HK-2 (cell line): ENCODE measurements around the gene WDR62.
A peak's percentile ranks its signal among the peaks of the same experiment; 100 is the strongest.
"Not testable (repeated sequence)": the region's sequence is repeated elsewhere in the genome, so short reads cannot be mapped to it uniquely, and the experiment has no call there.

Experiments used
- DNase-seq: peaks from one replicate; pipeline ENCODE4 v3.0.0-alpha.2; 2018; ENCODE audit not compliant: unreplicated experiment

WDR62 gene

DNA sequence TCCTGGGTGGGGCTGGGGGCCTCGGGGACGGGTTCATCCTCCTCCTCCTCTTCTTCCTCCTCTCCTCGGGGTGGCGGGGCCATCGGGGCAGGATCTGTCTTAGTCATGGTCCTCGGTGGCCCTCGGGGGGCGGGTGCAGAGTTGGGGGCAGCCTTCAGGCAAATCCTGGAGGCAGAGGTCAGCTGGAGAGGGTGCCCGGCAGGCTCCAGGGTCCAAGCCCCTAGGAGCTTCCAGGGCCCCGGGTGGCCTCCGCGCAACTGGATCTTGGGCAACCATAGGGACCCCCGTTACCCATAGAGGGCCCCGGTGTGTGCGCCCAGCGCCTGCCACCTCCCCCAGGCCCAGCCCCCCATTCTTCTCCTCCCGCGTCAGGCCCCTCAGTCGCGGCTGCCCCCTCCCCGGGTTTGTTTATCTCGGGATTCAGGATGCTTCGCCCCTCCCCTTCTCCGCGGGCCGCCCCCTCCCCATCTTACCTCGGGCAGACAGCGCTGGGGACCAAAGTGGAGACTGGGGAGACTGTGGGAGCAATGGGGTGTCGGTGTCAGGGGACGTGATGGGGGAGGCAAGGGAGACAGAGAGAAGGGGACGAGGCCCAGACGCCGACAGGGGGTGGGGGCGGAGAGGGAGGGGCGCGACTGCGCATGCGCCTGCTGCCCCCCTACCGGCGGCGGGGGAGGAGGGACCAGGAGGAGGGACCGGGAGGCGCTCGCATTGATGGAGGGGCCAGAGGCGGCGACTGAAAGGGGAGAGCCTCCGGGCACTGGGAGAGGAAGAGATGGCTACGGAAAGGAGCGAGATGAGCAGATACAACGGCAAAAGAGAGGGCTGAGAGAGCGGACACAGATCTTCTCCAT lies 22.2 kb upstream of the WDR62 start, which contains the start of gene CLIP3:
Gene CLIP3, minus strand, starts transcription at position 623 of the 854 bp plus-strand sequence. Its CDS starts 516 bp downstream, at position 107.
- no peak for DNase-seq

GRCh38 chr19:36040495-36040894 lies 14.2 kb upstream of the WDR62 start:
- DNase-seq, result no peak

DNA sequence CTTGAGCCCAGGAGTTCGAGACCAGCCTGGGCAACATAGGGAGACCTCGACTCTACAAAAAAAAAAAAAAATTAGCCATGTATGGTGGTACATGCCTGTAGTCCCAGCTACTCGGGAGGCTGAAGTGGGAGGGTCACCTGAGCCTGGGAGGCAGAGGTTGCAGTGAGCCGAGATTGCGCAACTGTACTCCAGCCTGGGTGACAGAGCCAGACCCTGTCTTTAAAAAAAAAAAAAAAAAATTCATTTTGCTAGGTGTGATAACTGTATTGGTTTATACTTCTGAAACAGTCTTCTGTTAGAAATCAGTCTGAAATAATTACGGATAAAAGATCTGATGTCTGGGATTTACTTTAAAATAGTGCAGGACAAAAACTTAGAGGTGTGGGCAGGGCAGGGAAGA lies 13.6 kb upstream of the WDR62 start:
- DNase-seq, result not testable (repeated sequence)

DNA sequence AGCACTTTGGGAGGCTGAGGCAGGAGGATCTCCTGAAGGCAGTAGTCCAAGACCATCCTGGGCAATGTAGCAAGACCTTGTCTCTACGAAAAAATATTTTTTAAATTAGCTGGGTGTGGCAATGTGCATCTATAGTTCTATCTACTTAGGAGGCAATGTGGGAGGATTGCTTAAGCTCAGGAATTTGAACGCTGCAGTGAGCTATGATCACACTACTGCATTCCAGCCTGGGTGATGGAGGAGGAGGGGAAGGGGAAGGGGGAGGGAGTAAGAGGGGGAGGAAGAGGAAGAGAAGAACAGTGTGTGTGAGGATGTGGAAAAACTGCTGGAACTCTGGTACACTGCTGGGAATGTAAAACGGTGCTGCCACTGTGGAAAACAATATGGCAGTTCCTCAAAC lies 12.9 kb upstream of the WDR62 start:
- peak; percentile 57 for DNase-seq

GRCh38 chr19:36043952-36044351 lies 10.7 kb upstream of the WDR62 start:
- no peak for DNase-seq

- DNase-seq, result no peak
Observed at GRCh38 chr19:36046443-36047050, 8.2 kb upstream of the WDR62 start.

DNA sequence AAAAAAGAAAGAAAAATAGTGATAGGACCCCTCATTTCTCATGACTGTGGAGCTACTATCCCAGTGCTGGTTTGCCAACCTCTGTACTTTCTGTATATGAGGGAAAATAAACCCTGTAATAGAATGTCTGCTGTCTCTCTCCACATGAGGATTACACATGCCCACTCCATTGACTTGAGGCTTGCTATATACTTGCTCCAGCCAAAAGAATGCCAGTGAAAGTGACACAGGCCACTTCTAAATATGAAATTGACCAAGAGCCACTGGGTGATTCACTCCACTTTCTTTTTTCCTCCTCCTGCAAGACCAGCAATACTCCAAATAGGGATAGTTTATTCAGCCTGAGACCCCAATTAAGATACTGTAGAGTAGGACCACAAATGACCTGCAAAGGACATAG lies 6.9 kb upstream of the WDR62 start:
- DNase-seq, result no peak

DNA sequence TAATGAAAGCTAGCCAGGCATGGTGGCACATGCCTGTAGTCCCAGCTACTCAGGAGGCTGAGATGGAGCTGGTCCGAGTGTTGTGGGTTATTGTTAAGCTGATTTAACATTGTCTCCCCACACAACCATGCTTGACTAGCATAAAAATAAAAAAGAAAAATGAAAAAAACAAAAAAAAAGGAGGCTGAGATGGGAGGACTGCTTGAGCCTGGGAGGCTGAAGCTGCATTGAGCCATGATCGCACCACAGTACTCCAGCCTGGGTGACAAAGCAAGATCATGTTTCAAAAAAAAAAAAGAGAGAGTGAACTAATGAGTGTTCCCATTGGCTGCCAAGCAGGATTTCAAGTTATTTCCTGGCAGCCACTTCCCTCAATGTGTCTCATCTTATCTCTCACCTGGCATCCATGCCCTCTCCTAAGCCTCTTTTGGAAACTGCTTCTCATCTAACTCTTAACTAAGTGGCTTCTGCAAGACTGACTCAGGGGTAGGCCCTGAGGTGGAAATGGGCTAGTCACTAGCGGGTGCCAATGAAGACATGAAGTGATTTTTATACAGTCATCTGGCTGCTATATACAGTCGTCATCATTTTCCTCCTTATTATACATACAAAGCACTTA lies 5.5 kb upstream of the WDR62 start:
- no peak for DNase-seq

GRCh38 chr19:36051236-36051635 lies 3.5 kb upstream of the WDR62 start:
- DNase-seq, result no peak

DNA sequence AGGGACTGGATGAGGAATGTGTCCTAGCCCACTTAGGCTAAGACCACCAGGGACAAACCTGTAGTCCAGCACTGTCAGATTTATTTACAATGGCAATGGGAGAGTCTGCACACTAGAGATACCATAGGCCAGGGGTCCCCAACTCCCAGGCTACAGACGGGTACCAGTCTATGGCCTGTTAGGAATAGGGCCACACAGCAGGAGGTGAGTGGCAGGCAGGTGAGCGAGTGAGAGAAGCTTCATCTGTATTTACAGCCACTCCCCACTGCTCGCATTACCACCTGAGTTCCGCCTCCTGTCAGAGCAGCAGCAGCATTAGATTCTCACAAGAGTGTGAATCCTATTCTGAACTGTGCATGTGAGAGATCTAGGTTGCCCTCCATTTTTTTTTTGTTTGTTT lies 3.1 kb upstream of the WDR62 start:
- DNase-seq, result no peak

DNA sequence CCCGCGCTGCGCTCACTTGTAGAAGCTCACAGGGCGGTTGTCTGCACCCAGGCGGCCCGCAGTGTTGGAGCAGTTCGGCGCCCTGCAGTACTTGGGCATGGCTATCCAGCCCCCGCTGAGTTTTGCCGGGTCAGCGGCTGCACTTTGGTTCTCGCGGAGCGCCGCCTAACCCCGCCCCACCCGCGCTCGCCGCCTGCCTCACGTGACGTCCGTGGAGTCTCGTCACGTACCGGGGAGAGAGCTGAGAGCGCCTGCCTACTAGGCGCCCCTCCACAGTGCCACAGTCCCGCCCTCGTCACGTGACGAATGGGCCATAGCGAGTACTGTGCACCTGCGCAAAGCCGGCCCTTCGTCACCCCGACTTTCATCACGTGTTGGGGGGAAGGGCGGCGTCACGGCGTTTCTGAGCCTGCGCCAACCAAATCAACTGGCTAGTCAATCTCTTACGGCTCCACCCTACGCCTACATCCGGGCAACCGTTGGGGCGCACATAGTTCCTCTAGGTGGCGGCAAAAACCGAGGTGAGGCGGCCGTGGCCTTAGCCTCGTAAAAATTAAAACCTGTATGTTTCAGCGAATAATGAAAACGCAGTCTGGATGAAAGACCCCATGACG lies 471 bp upstream of the WDR62 start, which contains the start of gene THAP8:
Gene THAP8, minus strand, starts transcription at position 167 of the 614 bp plus-strand sequence. Its CDS starts 68 bp downstream, at position 99.
- DNase-seq, result peak; percentile 98

GRCh38 chr19:36058481-36059179 lies 3.9 kb downstream of the WDR62 start:
- DNase-seq, result no peak

GRCh38 chr19:36059180-36059910 lies 4.6 kb downstream of the WDR62 start:
- DNase-seq, result no peak

DNA sequence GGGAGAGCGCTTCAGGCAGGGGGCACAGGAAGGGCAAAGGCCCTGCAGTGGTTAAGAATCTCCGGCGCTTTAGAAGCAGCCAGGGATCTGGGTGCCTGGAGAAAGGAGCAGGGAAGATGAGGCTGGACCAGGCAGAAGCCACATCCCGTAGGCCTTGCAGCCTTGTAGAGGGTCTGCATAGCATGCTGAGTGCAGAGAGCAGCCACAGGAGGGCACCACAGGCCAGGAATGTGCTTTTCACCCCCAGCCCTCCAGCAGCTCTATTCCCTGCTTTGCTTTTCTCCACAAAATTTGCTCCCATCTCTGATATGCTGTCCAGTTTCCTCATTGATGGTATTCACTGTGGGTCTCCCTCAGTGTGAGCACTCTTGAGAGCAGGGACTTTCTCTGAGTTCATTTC lies 5.7 kb downstream of the WDR62 start:
- DNase-seq, result peak; percentile 29

DNA sequence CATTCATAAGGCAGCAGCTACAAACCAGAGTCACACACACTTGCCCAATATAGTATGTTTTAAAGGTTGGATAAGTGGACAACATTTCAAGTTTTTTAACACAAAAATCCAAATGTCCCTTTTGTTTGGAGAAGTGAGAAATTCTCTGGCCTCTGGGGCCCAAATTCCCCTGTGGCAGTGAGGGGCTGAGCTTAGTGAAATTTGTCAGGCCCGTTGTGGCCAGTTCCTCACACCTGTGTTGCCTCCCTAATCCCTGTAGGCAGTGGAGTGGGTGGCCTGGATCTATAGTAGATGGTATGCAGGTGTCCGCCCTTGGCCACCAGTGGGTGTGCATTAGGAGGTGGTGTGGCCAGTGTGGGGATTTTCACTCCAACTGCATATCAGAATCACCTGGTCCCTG lies 6.7 kb downstream of the WDR62 start:
- DNase-seq, result no peak

DNA sequence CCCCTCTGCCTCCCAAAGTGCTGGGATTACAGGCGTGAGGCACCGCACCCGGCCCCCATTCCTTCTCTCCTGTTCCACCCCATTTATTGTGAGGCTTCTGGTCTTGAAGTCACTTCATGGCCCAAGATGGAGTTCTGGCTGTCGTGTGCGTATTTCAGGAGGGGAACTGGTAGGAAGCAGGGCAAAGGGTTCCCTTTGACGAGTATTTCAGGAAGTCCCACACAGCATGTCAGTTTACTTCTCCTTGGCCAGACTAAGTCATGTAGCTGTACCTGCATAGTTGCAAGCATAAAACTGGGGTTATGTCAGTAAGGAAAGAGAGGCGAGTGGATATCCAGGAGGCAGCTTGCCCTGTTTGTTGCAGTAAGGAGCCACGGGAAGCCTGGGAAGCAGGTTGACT lies 10.1 kb downstream of the WDR62 start:
- DNase-seq, result no peak

DNA sequence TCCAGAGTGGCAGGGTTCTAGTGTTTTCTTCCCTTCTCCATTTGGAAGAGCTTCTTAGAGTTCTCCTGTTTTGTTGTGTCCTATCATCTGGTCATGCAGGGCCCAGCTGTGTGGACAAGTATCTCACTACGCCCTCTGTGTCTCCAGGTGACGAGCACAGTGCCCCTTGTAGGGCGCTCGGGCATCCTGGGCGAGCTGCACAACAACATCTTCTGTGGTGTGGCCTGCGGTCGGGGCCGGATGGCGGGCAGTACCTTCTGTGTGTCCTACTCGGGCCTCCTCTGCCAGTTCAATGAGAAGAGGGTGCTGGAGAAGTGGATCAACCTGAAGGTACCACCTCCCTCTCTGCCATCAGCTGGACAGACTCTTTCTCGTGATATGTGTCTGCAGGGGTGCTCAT lies 13.0 kb downstream of the WDR62 start:
- no peak for DNase-seq

GRCh38 chr19:36068810-36069499 lies 14.3 kb downstream of the WDR62 start:
- not testable (repeated sequence) for DNase-seq

DNA sequence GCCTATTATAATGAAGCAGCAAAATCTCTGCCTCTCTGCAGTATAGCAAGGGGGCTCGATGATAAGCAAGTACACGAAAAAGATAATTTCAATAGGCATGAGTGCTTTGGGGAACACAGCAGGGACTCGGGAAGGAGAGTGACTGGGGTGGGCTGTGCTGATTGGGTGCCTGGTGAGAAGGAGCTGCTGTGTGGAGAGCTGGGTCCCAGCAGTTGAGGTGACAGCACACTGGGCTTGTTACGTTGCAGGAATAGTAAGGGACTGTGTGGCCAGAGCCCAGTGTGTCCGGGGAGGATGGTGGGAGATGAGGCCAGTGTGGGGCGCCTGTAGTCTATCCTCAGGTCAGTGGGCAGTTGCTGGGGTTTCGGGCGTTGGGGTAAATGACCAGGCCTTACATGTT lies 17.4 kb downstream of the WDR62 start:
- no peak for DNase-seq

GRCh38 chr19:36073121-36073876 lies 18.6 kb downstream of the WDR62 start:
- DNase-seq, result no peak
